Lower leg skin (tissue), 4 donors: ENCODE data around the gene APBA2. TPM values are rescaled to one million over a fixed set of nuclear protein-coding genes. Genes with fewer than 3 reads are reported as not detected.

ENCODE experiments used
- DNase-seq, 2 donors: peaks; one replicate each; pipeline ENCODE4 v3.0.0-alpha.2; 2019; ENCODE audit warnings: low spot score in 2 of 2
- H3K4me3 ChIP-seq: fragments of 200-600 bp; sonication (generic); 2 replicates; pipeline ENCODE4 v1.5.1; 2017; ENCODE audit warnings: mild to moderate bottlenecking, low read depth; ENCODE audit not compliant: poor library complexity, severe bottlenecking
- CTCF ChIP-seq, 3 donors: fragments of 450-650 bp; IDR thresholded peaks; one replicate each; pipeline ENCODE4 v1.5.1; 2016; ENCODE audit warnings: antibody characterized with exemption in 3 of 3, mild to moderate bottlenecking in 3 of 3, moderate library complexity in 2 of 3
- POLR2A ChIP-seq, 2 donors: fragments of 450-650 bp; IDR thresholded peaks; one replicate each; pipeline ENCODE4 v1.6.1; 2016 to 2017; ENCODE audit warnings: antibody characterized with exemption in 2 of 2, mild to moderate bottlenecking in 1 of 2, moderate library complexity in 1 of 2
- WGBS, 2 donors: methylation state at CpG; one replicate each; pipeline ENCODE4 v1.1.5; 2018; 5-methylcytosine and 5-hydroxymethylcytosine counted together
- intact Hi-C: fragments of 100-400 bp; cut with DNase I; formaldehyde crosslinking; loops from one replicate; pipeline ENCODE4 v1.15.0; 2023; ENCODE audit warnings: low total_unique reads
- total RNA-seq, 4 donors: library from RNA; depleted of rRNA; stranded (reverse); fragments of >200 nt; gene quantifications; one replicate each; pipeline ENCODE4 v1.1.0, GENCODE V29; 2016

Gene APBA2
- total RNA-seq, 4 donors from 2014 or later = 0.80 to 1.9 (median 1.6) TPM

DNA sequence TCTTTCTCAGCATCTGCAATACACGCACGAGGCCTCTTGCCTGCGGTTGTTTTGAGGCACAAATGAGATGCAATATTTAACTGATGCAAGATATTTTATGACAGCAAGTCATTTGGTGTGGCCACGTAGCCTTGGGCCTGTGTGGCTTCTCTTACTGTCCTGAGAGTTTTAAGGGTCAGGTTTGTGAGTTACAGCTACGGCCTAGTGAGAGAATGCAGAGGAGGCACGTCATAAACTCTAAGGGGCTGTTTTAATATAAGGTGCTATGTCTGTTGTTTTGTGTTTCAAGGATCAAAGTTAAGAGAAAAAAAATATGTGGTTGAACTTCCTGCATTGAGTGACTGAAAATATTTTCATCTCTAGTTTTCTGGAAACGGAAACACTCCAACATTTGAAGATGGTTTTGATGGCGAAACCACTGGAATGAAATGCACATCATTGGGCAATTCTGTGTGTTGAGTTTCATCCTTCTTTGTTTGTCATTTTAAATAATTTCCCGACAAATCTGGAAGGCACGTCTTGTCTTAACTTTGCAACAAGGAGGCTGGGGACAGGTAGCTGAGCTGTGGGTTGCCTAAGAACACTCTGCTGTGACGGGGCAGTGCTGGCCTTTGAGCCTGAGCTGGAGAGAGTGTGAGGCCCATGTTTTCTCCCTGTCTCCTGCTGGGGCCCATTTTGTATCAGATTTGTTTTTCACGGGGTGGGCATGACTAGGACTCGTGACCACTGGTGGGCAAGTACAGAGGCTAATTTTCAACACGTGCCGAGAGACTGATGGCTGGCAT is 5.1 kb downstream of the APBA2 start:
- TF ChIP-seq POLR2A (IDR thresholded peaks at IDR 0.05) = no peak
- TF ChIP-seq CTCF (IDR thresholded peaks at IDR 0.05) = no peak
- H3K4me3 ChIP-seq = no peak overlapping the region
- DNase-seq = no peak
- WGBS, 2 donors = 77 to 81% methylated on average over 15 of the region's 15 CpGs
- intact Hi-C loops = no loop called here

DNA sequence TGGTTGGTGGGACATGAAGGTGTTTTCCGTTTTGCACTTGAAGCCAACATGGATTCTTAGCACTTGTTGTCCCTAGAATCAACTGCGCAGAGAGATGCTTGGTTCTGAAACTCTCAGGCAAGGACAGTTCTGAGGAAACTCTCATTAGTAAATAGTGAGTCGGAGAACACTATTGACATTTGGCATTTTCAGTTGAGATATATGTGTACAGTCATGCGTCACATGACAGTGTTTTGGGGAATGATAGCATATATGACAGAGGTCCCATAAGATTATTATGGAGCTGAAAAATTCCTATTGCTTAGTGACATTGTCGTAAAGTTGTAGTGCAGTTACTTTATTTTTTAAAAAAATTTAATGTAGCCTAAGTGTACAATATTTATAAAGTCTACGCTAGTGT is 5.8 kb downstream of the APBA2 start:
- H3K4me3 ChIP-seq = no peak overlapping the region
- TF ChIP-seq CTCF (IDR thresholded peaks at IDR 0.05) (no peak), POLR2A (IDR thresholded peaks at IDR 0.05) (no peak)
- 93 to 95% methylated on average over 6 of the region's 6 CpGs for WGBS, 2 donors
- intact Hi-C loops = no loop called here
- no peak for DNase-seq

- no peak overlapping the region for H3K4me3 ChIP-seq
- intact Hi-C loops = no loop called here
- no peak for DNase-seq
- no peak for TF ChIP-seq POLR2A (IDR thresholded peaks at IDR 0.05)
- TF ChIP-seq CTCF (IDR thresholded peaks at IDR 0.05) = no peak
- WGBS, 2 donors = 35 to 38% methylated on average over 12 of the region's 12 CpGs
These were observed 7.2 kb downstream of the APBA2 start for GRCh38 chr15:28892789-28893610.

- WGBS, 2 donors = 87 to 93% methylated on average over 13 of the region's 13 CpGs
- TF ChIP-seq POLR2A (IDR thresholded peaks at IDR 0.05) (no peak), CTCF (IDR thresholded peaks at IDR 0.05) (no peak)
- intact Hi-C loops = no loop called here
- no peak for DNase-seq
- no peak overlapping the region for H3K4me3 ChIP-seq
These were observed 8.9 kb downstream of the APBA2 start for GRCh38 chr15:28894631-28895030.

DNA sequence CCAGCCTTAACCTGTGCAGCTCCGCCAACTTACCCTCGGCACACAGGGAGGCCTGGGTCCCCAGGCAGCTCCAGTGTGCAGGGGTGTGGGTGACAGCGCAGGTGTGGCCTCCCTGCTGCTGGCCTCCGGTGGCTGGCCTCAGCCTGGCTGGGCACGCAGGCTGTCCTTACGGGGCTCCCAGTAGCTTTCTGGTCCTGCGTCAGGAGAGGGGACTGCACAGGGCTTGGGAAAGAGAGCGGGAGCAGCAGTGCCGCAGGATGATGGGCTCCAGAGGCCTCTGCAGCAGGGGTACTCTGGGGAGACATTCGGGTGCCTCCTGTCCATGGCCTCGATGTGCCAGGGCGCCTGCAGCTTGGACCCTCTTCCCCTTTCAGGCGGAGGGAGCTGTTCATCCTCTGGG is 9.4 kb downstream of the APBA2 start:
- DNase-seq = no peak
- 90 to 94% methylated on average over 13 of the region's 13 CpGs for WGBS, 2 donors
- intact Hi-C loops = no loop called here
- TF ChIP-seq CTCF (IDR thresholded peaks at IDR 0.05) (no peak), POLR2A (IDR thresholded peaks at IDR 0.05) (no peak)
- no peak overlapping the region for H3K4me3 ChIP-seq
